Tibial nerve (tissue), 3 donors: Measurements from ENCODE around the gene LIN7C.

Experiments used
- CTCF ChIP-seq, 5 experiments: fragments of 200-600 bp in 3 of 5; fragments of 450-650 bp in 2 of 5; sonication (generic) in 3 of 5; IDR thresholded peaks; one replicate each; pipeline ENCODE4 v1.5.1; 2016 to 2019; ENCODE audit warnings: antibody characterized with exemption in 5 of 5, mild to moderate bottlenecking in 3 of 5, moderate library complexity in 2 of 5
- POLR2A ChIP-seq, 2 donors: fragments of 450-650 bp; IDR thresholded peaks; one replicate each; pipeline ENCODE4 v1.6.1; 2017; ENCODE audit warnings: antibody characterized with exemption in 2 of 2, mild to moderate bottlenecking in 2 of 2, moderate library complexity in 2 of 2

DNA sequence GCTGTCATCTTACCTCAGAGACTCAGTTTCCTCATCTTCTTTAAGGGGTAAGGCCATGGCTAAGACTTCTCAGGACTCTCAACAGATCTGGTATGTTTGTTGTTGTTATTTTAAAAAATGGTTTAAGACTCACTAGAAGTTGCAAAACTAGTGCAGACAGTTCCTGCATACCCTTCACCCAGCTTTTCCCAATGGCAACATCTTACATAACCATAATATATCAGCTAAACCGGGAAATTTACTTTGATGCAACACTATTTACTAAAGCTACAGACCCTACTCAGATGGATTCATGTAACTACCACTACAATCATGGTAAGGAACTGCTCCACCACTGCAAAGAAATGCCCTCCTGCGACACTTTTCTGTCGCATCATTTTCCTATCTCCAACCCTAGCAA lies 54.4 kb downstream of the LIN7C start:
- TF ChIP-seq CTCF (IDR thresholded peaks at IDR 0.05) (no peak), POLR2A (IDR thresholded peaks at IDR 0.05) (no peak)
